Measurements from ENCODE around the gene AGPAT1. TPM values are rescaled to one million over a fixed set of nuclear protein-coding genes. Genes with fewer than 3 reads are reported as not detected.

Gene AGPAT1
- total and polyA plus RNA-seq, 2 experiments from 2014 or later, result 39.8 to 82.1 TPM

DNA sequence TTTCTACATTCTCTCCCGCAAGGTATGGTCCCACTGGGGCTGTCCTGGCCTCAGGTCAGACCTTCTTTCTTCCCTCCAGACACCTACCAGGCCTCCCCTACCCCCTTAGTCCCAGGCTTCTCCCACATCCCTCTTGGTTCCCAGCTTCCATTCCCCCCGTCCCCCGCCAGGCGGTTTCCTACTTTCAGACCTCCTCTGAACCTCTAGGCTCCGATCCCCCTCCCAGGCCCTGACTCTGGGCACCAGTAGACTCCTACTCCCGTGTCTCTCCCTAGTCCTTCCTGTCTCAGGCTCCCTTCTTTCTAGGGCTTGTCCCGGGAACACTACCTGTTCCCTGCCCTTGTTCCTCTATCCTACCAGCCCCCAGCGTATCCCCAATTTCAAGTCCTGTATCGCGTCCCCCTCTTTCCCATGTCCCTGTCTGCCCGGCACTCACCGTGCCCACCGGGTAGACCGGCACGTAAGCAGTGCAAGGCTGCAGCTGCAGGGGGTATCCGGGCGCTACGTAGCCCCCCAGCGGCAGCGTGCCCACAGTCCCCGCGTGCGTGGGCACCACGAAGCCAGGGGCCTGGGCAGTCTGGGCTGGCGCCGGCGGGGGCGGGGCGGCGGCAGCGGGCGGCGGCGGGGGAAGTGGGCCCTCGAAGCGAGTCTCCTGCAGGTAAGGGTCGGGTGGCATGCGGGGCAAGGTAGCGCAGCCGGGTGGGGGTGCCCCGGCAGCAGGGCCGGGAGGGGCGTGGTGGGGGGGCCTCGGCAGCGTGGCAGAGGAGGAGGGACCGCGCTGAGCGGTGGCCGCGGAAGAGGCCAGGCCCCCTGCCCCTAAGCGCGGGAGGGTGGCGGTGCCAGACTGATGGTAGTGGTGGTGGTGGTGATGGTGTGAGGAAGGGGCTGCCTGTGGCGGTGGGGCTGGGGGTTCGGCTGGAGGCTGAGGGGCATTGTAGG, 25.7 kb downstream of the AGPAT1 start:
- Histone ChIP-seq H3K9me2 (ENCODE audit: insufficient read depth) (no peaks in the 10 kb centered on the region; the same call in 1 of the 2 replicates), H3K4me1 (ENCODE audit: insufficient read depth) (peaks cover 41% of the 10 kb centered on the region), H4K20me1 (replicated peaks; ENCODE audit: insufficient read depth) (0 out of 2 replicates have a peak, but pooled peaks cover 5% of the 10 kb centered on the region), H3F3A (replicated peaks; ENCODE audit: low read depth) (peaks cover 9% of the 10 kb centered on the region), H3K36me3 (ENCODE audit: insufficient read depth) (no peaks in the 10 kb centered on the region), H3K4me3 (peak overlapping the region; percentile 100), H3K27me3 (ENCODE audit: insufficient read depth) (peaks cover 44% of the 10 kb centered on the region), H2AFZ (peak overlapping the region; percentile 99), H3K79me2 (replicated peaks; ENCODE audit: insufficient read depth) (no peaks in the 10 kb centered on the region), H3K27ac (ENCODE audit: low read depth) (no peak overlapping the region), H3K4me2 (peak overlapping the region; percentile 97)
- peaks cover 47% of the 10 kb centered on the region for H3K27me3 Mint-ChIP-seq (ENCODE audit: insufficient read depth, low read depth, poor library complexity)
- peaks cover under 1% of the 10 kb centered on the region; the same call in 1 of the 3 replicates for H3K36me3 Mint-ChIP-seq (ENCODE audit: low read depth)
- H3K4me3 Mint-ChIP-seq, result peak overlapping the region; percentile 94
- no peaks in the 10 kb centered on the region; the same call in 2 of the 3 replicates for H3K9me3 Mint-ChIP-seq
- no peak overlapping the region for H3K27ac Mint-ChIP-seq
- TF ChIP-seq, protein P1, sequence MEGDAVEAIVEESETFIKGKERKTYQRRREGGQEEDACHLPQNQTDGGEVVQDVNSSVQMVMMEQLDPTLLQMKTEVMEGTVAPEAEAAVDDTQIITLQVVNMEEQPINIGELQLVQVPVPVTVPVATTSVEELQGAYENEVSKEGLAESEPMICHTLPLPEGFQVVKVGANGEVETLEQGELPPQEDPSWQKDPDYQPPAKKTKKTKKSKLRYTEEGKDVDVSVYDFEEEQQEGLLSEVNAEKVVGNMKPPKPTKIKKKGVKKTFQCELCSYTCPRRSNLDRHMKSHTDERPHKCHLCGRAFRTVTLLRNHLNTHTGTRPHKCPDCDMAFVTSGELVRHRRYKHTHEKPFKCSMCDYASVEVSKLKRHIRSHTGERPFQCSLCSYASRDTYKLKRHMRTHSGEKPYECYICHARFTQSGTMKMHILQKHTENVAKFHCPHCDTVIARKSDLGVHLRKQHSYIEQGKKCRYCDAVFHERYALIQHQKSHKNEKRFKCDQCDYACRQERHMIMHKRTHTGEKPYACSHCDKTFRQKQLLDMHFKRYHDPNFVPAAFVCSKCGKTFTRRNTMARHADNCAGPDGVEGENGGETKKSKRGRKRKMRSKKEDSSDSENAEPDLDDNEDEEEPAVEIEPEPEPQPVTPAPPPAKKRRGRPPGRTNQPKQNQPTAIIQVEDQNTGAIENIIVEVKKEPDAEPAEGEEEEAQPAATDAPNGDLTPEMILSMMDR (conservative IDR thresholded peaks at IDR 0.05; ENCODE audit: low read depth in 2 of 2), result peak; percentile 7 to 31; a peak in 2 of 4 replicates
- TF ChIP-seq REST (IDR thresholded peaks at IDR 0.05; ENCODE audit: unreplicated experiment), result no peak
- peaks cover 63% of the 10 kb centered on the region for H3K4me1 Mint-ChIP-seq
- DNase-seq (ENCODE audit: low spot score) (peak; percentile 91), ATAC-seq (peak; percentile 11)

GRCh38 chr6:32149092-32149755, 26.7 kb downstream of the AGPAT1 start:
- Mint-ChIP-seq H3K4me3 (peak overlapping the region; percentile 92), H3K36me3 (ENCODE audit: low read depth) (no peaks in the 10 kb centered on the region), H3K9me3 (no peaks in the 10 kb centered on the region; the same call in 2 of the 3 replicates), H3K27ac (no peak overlapping the region), H3K27me3 (ENCODE audit: insufficient read depth, low read depth, poor library complexity) (peaks cover 45% of the 10 kb centered on the region), H3K4me1 (peaks cover 57% of the 10 kb centered on the region)
- H3K79me2 ChIP-seq (replicated peaks; ENCODE audit: insufficient read depth), result no peaks in the 10 kb centered on the region
- no peak overlapping the region for H3K27ac ChIP-seq (ENCODE audit: low read depth)
- 0 out of 2 replicates have a peak, but pooled peaks cover 5% of the 10 kb centered on the region for H4K20me1 ChIP-seq (replicated peaks; ENCODE audit: insufficient read depth)
- peak overlapping the region; percentile 92 for H2AFZ ChIP-seq
- peak; percentile 73 for DNase-seq (ENCODE audit: low spot score)
- no peaks in the 10 kb centered on the region for H3K36me3 ChIP-seq (ENCODE audit: insufficient read depth)
- H3F3A ChIP-seq (replicated peaks; ENCODE audit: low read depth), result peaks cover 9% of the 10 kb centered on the region
- H3K27me3 ChIP-seq (ENCODE audit: insufficient read depth), result peaks cover 44% of the 10 kb centered on the region
- ATAC-seq, result peak; percentile 6
- H3K9me2 ChIP-seq (ENCODE audit: insufficient read depth), result no peaks in the 10 kb centered on the region; the same call in 1 of the 2 replicates
- TF ChIP-seq ZNF114 (CRISPR knock-in tag; IDR thresholded peaks at IDR 0.05), result no peak
- TF ChIP-seq CREB1 (CRISPR knock-in tag; IDR thresholded peaks at IDR 0.05; ENCODE audit: low read depth), result no peak
- TF ChIP-seq STAT1 (IDR thresholded peaks at IDR 0.05; ENCODE audit: unreplicated experiment), result no peak
- TF ChIP-seq, protein P1 (conservative IDR thresholded peaks at IDR 0.05; ENCODE audit: low read depth in 2 of 2), result no peak; a peak in 2 of 4 replicates
- peaks cover 41% of the 10 kb centered on the region for H3K4me1 ChIP-seq (ENCODE audit: insufficient read depth)
- H3K4me2 ChIP-seq, result peak overlapping the region; percentile 97
- H3K4me3 ChIP-seq, result peak overlapping the region; percentile 100

All from GM23338 (cell line).